H9 (cell line): ENCODE measurements around the gene CD151. TPM values are rescaled to one million over a fixed set of nuclear protein-coding genes. Genes with fewer than 3 reads are reported as not detected.

Source experiments
- DNase-seq: peaks from one replicate; pipeline ENCODE4 v3.0.0-alpha.2; 2017
- H2AFZ ChIP-seq: one replicate; pipeline ENCODE4 v1.6.1; 2013; ENCODE audit warnings: mild to moderate bottlenecking, low read length, control low read depth, moderate library complexity
- H2AK5ac ChIP-seq: 2 replicates; pipeline ENCODE4 v1.6.1; 2013; ENCODE audit warnings: low read length, control low read depth, mixed read lengths; ENCODE audit not compliant: insufficient read length
- H2BK120ac ChIP-seq: one replicate; pipeline ENCODE4 v1.6.1; 2013; ENCODE audit warnings: low read depth, mild to moderate bottlenecking, low read length, control low read depth, inconsistent platforms; ENCODE audit not compliant: poor library complexity, severe bottlenecking
- H2BK12ac ChIP-seq: 2 replicates; pipeline ENCODE4 v1.6.1; 2013; ENCODE audit warnings: low read length, control low read depth, mixed read lengths, low read depth; ENCODE audit not compliant: insufficient read length
- H2BK15ac ChIP-seq: 2 replicates; pipeline ENCODE4 v1.6.1; 2013; ENCODE audit warnings: low read depth, low read length, control low read depth
- H2BK20ac ChIP-seq: one replicate; pipeline ENCODE4 v1.6.1; 2013; ENCODE audit warnings: low read depth, mild to moderate bottlenecking, low read length, control low read depth, inconsistent platforms; ENCODE audit not compliant: poor library complexity, severe bottlenecking
- H2BK5ac ChIP-seq: 2 replicates; pipeline ENCODE4 v1.6.1; 2013; ENCODE audit warnings: low read length, control low read depth, mixed read lengths; ENCODE audit not compliant: insufficient read length
- H3K14ac ChIP-seq: 2 replicates; pipeline ENCODE4 v1.6.1; 2013; ENCODE audit warnings: low read length, control low read depth; ENCODE audit not compliant: insufficient read depth
- H3K18ac ChIP-seq: 2 replicates; pipeline ENCODE4 v1.6.1; 2013; ENCODE audit warnings: low read depth, mild to moderate bottlenecking, mixed read lengths, low read length, control low read depth; ENCODE audit not compliant: insufficient read length
- H3K23ac ChIP-seq: 2 replicates; pipeline ENCODE4 v1.6.1; 2013; ENCODE audit warnings: low read length, control low read depth, mixed read lengths, low read depth; ENCODE audit not compliant: insufficient read length
- H3K23me2 ChIP-seq: 2 replicates; pipeline ENCODE4 v1.6.1; 2013; ENCODE audit warnings: low read depth, mild to moderate bottlenecking, mixed read lengths, low read length, control low read depth; ENCODE audit not compliant: insufficient read length, poor library complexity, severe bottlenecking
- H3K27ac ChIP-seq: 2 replicates; pipeline ENCODE4 v1.5.1; 2013; ENCODE audit warnings: low read length, control low read depth, mixed read lengths, low read depth; ENCODE audit not compliant: insufficient read length
- H3K27me3 ChIP-seq: 2 replicates; pipeline ENCODE4 v1.6.1; 2013; ENCODE audit warnings: low read length, control low read depth, inconsistent platforms; ENCODE audit not compliant: insufficient read depth
- H3K4ac ChIP-seq: 2 replicates; pipeline ENCODE4 v1.6.1; 2013; ENCODE audit warnings: low read depth, mild to moderate bottlenecking, control low read depth, inconsistent platforms, low read length, moderate library complexity
- H3K4me1 ChIP-seq: 2 replicates; pipeline ENCODE4 v1.6.1; 2013; ENCODE audit warnings: low read length, control low read depth, inconsistent platforms; ENCODE audit not compliant: insufficient read depth
- H3K4me2 ChIP-seq: 2 replicates; pipeline ENCODE4 v1.6.1; 2013; ENCODE audit warnings: low read length, control low read depth, mixed read lengths; ENCODE audit not compliant: insufficient read length, insufficient read depth
- H3K56ac ChIP-seq: 2 replicates; pipeline ENCODE4 v1.6.1; 2013; ENCODE audit warnings: low read depth, mild to moderate bottlenecking, mixed read lengths, low read length, control low read depth; ENCODE audit not compliant: insufficient read length
- H3K79me1 ChIP-seq: 2 replicates; pipeline ENCODE4 v1.6.1; 2013; ENCODE audit warnings: low read depth, mild to moderate bottlenecking, moderate library complexity, low read length, control low read depth, inconsistent platforms; ENCODE audit not compliant: insufficient read depth, poor library complexity, severe bottlenecking
- H3K79me2 ChIP-seq: 2 replicates; pipeline ENCODE4 v1.6.1; 2013; ENCODE audit warnings: low read length, control low read depth, inconsistent platforms; ENCODE audit not compliant: insufficient read depth
- H3K9ac ChIP-seq: 2 replicates; pipeline ENCODE4 v1.6.1; 2013; ENCODE audit warnings: low read length, control low read depth, mixed read lengths; ENCODE audit not compliant: insufficient read length; ENCODE audit errors: extremely low read depth
- H3K9me3 ChIP-seq: one replicate; pipeline ENCODE4 v1.6.1; 2013; ENCODE audit warnings: low read depth, low read length, inconsistent platforms; ENCODE audit not compliant: control insufficient read depth
- H3T11ph ChIP-seq: one replicate; pipeline ENCODE4 v1.6.1; 2013; ENCODE audit warnings: mild to moderate bottlenecking, low read length, control low read depth, inconsistent platforms
- H4K20me1 ChIP-seq: one replicate; pipeline ENCODE4 v1.6.1; 2013; ENCODE audit not compliant: control insufficient read depth, insufficient read length, insufficient read depth
- H4K5ac ChIP-seq: 2 replicates; pipeline ENCODE4 v1.6.1; 2013; ENCODE audit warnings: low read depth, mild to moderate bottlenecking, mixed read lengths, low read length, control low read depth; ENCODE audit not compliant: insufficient read length
- H4K8ac ChIP-seq: replicated peaks from 2 replicates; pipeline ENCODE4 v1.6.1; 2013; ENCODE audit warnings: low read length, control low read depth, mixed read lengths, low read depth; ENCODE audit not compliant: insufficient read length
- H4K91ac ChIP-seq: 2 replicates; pipeline ENCODE4 v1.6.1; 2013; ENCODE audit warnings: low read depth, mild to moderate bottlenecking, moderate library complexity, mixed read lengths, low read length, control low read depth; ENCODE audit not compliant: insufficient read length
- H3K27ac Mint-ChIP-seq, 3 experiments: 2 replicates in 2 of 3; 3 replicates in 1 of 3; pipeline ENCODE4 v1.8.0; 2020 to 2021; ENCODE audit warnings: mixed read lengths in 3 of 3, mild to moderate bottlenecking in 1 of 3, moderate library complexity in 1 of 3
- H3K27me3 Mint-ChIP-seq: 2 replicates; pipeline ENCODE4 v1.8.0; 2021; ENCODE audit warnings: low read depth, mild to moderate bottlenecking, moderate library complexity, mixed read lengths
- H3K36me3 Mint-ChIP-seq, 3 experiments: 2 replicates in 2 of 3; 3 replicates in 1 of 3; pipeline ENCODE4 v1.8.0; 2020 to 2021; ENCODE audit warnings: low read depth in 3 of 3, mixed read lengths in 3 of 3; ENCODE audit not compliant: insufficient read depth in 1 of 3
- H3K4me1 Mint-ChIP-seq, 2 experiments: 2 replicates each; pipeline ENCODE4 v1.8.0; 2020; ENCODE audit warnings: mixed read lengths in 2 of 2
- H3K4me3 Mint-ChIP-seq, 2 experiments: 2 replicates in 1 of 2; 3 replicates in 1 of 2; pipeline ENCODE4 v1.8.0; 2020 to 2021; ENCODE audit warnings: mild to moderate bottlenecking in 2 of 2, mixed read lengths in 2 of 2, moderate library complexity in 1 of 2
- H3K9me3 Mint-ChIP-seq, 2 experiments: 2 replicates in 1 of 2; 3 replicates in 1 of 2; pipeline ENCODE4 v1.8.0; 2020; ENCODE audit warnings: mild to moderate bottlenecking in 2 of 2, mixed read lengths in 2 of 2, moderate library complexity in 1 of 2
- WGBS: extraction: QIAGEN DNeasy Blood & Tissue Kit; methylation state at CpG from one replicate; pipeline ENCODE4 v1.1.7; 2013; ENCODE audit warnings: missing lambda C conversion rate, low lambda C conversion rate, mixed read lengths; ENCODE audit not compliant: insufficient read length; ENCODE audit errors: extremely low coverage; 5-methylcytosine and 5-hydroxymethylcytosine counted together
- total RNA-seq: library from RNA; stranded (reverse); gene quantifications from 2 replicates; pipeline ENCODE4 v1.2.1, GENCODE V29; 2021
- TF ChIP-seq, protein P1 (sequence below): fragments of 200-600 bp; sonication (generic); conservative IDR thresholded peaks from 3 replicates; pipeline ENCODE4 v1.8.0; 2021; ENCODE audit warnings: antibody characterized with exemption, mild to moderate bottlenecking

The CD151 gene
- total RNA-seq, 1 experiment from 2014 or later = 138 TPM

DNA sequence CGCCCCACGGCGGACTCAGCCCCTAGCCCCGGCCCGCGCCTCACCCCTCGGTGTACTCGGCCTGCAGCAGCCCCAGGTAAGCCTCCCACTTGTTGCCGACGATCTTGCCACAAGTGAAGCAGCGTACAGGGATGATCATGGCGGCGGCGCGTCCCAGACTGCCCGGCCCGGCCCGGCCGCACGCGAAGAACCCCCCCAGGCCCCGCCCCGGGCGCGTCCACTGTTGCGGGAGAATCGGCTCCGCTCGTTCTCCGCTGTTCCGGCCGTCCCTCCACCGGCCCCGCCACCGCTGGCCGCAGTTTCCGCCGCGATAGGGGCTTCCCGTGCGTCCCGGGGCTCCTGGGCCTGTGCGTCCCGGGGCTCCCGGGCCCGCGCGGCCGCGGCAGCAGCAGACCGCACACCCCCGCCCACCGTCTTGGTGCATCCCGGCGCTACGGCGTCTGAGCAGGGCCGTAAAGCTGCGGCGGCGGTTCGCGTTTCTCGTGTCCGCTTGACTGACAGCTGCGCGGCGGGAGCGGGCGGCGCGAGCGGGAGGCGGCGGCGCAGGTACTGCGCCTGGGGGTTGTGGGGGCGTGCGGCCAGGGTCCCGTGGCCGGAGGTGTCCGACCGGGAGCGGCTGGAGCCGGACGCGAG, 9.7 kb downstream of the CD151 start, which contains the start of the genes POLR2L and TSPAN4:
POLR2L (minus strand) TSS at position 160 of the 633 bp plus-strand sequence; CDS start at position 139, 21 bp downstream.
TSPAN4 (plus strand) TSS at position 483 of the 633 bp plus-strand sequence. CDS start 7,453 bp downstream, outside the sequence.
- Histone ChIP-seq H3K27ac (no peak within 1 kb of the TSS), H3T11ph (no peak within 1 kb of the TSS), H3K23me2 (peaks cover 12% of the 10 kb centered on the region), H3K79me1 (peaks cover 2% of the 10 kb centered on the region), H2BK12ac (peak within 1 kb of the TSS; percentile 15), H3K9me3 (no peaks in the 10 kb centered on the region), H3K23ac (no peak within 1 kb of the TSS), H4K91ac (no peak within 1 kb of the TSS), H3K14ac (peak within 1 kb of the TSS; percentile 99), H3K9ac (peak within 1 kb of the TSS; percentile 89), H4K8ac (no peak within 1 kb of the TSS), H2BK120ac (no peak within 1 kb of the TSS), H3K56ac (no peak within 1 kb of the TSS), H2AK5ac (no peak within 1 kb of the TSS), H3K4me1 (peaks cover 2% of the 10 kb centered on the region; the same call in 1 of the 2 replicates), H4K5ac (no peak within 1 kb of the TSS), H3K4ac (no peak within 1 kb of the TSS; the same call in 1 of the 2 replicates), H2BK5ac (no peak within 1 kb of the TSS), H4K20me1 (peaks cover 6% of the 10 kb centered on the region), H2BK20ac (no peak within 1 kb of the TSS), H3K18ac (peak within 1 kb of the TSS; percentile 80), H3K79me2 (no peaks in the 10 kb centered on the region; the same call in 1 of the 2 replicates), H2BK15ac (no peak within 1 kb of the TSS), H3K4me2 (peak within 1 kb of the TSS; percentile 75), H3K27me3 (no peaks in the 10 kb centered on the region), H2AFZ (no peak within 1 kb of the TSS)
- Mint-ChIP-seq H3K4me1 (peaks cover 17 to 38% of the 10 kb centered on the region in 2 experiments), H3K27ac (peak within 1 kb of the TSS; percentile 70 to 95 (median 93); a peak in 5 of 7 replicates), H3K36me3 (peaks cover 5 to 38% (median 35%) of the 10 kb centered on the region in 3 experiments; a peak in 6 of 7 replicates), H3K27me3 (peaks cover 2% of the 10 kb centered on the region; the same call in 1 of the 2 replicates), H3K9me3 (no peaks in the 10 kb centered on the region), H3K4me3 (peak within 1 kb of the TSS; percentile 84 to 91)
- no CpG with 5 or more reads among the region's 87 CpGs for WGBS
- TF ChIP-seq, protein P1, sequence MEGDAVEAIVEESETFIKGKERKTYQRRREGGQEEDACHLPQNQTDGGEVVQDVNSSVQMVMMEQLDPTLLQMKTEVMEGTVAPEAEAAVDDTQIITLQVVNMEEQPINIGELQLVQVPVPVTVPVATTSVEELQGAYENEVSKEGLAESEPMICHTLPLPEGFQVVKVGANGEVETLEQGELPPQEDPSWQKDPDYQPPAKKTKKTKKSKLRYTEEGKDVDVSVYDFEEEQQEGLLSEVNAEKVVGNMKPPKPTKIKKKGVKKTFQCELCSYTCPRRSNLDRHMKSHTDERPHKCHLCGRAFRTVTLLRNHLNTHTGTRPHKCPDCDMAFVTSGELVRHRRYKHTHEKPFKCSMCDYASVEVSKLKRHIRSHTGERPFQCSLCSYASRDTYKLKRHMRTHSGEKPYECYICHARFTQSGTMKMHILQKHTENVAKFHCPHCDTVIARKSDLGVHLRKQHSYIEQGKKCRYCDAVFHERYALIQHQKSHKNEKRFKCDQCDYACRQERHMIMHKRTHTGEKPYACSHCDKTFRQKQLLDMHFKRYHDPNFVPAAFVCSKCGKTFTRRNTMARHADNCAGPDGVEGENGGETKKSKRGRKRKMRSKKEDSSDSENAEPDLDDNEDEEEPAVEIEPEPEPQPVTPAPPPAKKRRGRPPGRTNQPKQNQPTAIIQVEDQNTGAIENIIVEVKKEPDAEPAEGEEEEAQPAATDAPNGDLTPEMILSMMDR = no peak
- DNase-seq = peak; percentile 91
